NCI-H1694 treated with DMSO at 0.1 percent for 48 hours (cell line): Measurements from ENCODE around the gene TSPAN4.
A peak's percentile ranks its signal among the peaks of the same experiment; 100 is the strongest.

Experiments
- DNase-seq: peaks from one replicate; lab custom pipeline; 2025; lab: John Stamatoyannopoulos, UW

Gene TSPAN4, protein sequence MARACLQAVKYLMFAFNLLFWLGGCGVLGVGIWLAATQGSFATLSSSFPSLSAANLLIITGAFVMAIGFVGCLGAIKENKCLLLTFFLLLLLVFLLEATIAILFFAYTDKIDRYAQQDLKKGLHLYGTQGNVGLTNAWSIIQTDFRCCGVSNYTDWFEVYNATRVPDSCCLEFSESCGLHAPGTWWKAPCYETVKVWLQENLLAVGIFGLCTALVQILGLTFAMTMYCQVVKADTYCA

DNA sequence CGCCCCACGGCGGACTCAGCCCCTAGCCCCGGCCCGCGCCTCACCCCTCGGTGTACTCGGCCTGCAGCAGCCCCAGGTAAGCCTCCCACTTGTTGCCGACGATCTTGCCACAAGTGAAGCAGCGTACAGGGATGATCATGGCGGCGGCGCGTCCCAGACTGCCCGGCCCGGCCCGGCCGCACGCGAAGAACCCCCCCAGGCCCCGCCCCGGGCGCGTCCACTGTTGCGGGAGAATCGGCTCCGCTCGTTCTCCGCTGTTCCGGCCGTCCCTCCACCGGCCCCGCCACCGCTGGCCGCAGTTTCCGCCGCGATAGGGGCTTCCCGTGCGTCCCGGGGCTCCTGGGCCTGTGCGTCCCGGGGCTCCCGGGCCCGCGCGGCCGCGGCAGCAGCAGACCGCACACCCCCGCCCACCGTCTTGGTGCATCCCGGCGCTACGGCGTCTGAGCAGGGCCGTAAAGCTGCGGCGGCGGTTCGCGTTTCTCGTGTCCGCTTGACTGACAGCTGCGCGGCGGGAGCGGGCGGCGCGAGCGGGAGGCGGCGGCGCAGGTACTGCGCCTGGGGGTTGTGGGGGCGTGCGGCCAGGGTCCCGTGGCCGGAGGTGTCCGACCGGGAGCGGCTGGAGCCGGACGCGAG, at the start of gene TSPAN4, which contains the start of gene POLR2L:
Gene TSPAN4 (plus strand): TSS at position 483 of the 633 bp plus-strand sequence. CDS start 7,453 bp downstream, outside the sequence.
Gene POLR2L (minus strand): TSS at position 160 of the 633 bp plus-strand sequence. CDS start 21 bp downstream, at position 139.
- DNase-seq, result peak; percentile 52

DNA sequence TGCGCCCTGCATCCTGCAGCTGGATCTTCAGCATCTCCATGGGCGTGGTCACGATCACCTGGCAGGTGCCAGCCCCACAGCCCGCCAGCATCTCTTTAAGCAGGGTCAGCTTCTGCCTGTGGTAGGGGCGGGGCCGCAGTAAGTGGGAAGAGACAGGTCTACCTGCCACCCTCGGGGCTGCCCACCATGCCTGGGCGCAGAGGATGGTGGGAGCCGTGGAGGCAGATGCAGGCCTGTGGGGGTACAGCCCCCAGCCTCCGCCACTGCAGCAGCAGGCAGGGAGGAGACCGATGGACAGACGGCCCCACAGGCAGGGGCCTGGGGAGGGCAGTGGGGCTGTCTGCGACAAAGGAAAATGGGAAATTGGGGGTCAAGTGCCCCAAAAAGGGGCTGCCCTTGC, 49.8 kb upstream of the TSPAN4 start:
- no peak for DNase-seq

DNA sequence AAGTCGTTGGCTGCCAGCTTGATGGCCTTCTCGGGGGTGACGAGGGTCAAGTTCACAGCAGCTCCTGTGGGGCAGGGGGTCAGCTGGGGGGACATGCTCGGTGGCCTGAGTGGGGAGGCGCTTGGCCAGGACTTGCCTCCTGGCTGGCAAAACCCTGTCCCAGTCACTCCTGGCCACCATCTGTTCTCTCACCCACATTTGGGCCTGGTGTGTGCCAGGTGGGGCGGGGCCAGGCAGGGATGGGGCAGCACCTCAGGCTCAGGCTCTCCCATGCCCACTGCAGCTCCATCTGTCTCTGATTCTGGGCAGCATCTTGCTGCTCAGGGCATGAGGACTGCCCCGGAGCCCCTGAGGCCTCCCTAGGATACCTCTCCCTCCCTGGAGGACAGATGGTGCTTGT, 49.1 kb upstream of the TSPAN4 start:
- peak; percentile 55 for DNase-seq

DNA sequence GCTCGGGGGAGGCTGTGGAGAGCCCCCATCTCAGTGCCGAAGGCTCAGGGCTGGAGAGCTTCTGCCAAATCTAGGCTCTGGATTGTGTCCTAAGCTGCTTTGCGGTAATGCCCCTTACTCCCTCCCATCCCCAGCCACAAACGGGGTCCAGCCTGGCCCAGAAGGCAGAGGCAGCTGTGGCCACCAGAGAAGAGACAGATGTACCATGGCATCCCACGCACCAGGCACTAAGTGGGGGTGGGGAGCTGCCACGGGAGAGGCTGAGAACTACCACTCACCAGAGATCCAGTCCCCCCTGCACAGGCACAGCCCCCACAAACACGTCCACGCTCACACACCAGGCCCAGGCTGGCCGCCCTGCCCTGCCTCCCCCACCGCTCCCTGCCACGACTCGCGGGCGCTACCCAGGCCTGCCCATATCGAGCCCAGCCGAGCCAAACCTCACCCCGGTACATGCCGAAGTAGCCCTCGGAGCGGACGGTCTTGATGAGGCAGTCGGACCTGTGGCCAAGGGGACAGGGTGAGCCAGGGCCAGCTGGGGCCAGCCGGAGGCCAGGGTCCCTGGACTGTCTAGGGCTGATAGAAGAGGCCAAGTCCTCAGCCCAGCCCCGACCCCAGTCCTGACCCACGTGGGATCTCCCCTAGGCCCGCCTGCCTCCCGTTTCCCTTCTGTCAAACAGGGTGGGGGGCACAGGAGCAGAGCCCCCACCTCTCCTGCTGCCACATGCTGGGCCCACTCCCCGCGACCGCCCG, 48.5 kb upstream of the TSPAN4 start:
- no peak for DNase-seq

DNA sequence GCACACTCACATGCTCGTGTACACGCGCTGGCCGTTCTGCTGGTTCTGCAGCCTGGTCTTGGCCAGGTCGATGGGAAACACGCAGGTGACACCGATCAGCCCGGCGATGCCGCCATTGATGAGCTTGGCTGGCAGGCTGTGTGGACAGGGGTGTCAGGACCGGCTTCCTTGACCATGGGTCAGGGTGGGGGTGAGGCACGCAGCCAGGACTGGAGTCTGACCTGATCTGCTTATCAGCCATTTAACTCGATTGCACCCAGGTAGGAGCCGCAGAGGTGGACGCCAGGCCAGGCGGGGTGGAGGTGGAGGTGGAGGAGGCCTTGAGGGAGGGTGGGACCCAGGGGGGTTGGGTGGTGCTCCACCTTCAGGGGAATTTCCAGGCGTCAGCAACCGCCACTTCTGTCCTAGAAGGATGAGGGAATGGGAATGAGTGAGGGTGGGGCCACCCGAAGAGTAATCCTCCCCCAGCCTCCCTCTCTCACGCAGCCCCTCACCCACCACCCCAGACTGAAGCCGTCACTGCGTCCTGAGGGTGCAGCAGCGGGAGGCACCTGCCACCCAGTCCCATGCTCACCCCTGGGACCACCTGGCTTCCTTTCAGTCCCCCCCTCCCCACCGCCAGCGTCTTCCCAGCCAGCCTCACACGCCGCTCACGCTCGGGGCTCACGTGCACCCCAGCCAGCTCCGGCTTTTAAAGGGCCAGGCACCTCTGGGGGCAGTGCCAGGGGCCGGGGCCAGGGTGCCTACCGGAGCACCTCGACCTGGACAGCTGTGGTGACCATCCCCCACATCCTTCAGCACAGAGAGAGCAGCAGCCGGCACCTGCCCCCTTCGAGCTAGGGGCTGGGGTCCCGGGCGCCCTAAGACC, 47.7 kb upstream of the TSPAN4 start:
- DNase-seq, result no peak

DNA sequence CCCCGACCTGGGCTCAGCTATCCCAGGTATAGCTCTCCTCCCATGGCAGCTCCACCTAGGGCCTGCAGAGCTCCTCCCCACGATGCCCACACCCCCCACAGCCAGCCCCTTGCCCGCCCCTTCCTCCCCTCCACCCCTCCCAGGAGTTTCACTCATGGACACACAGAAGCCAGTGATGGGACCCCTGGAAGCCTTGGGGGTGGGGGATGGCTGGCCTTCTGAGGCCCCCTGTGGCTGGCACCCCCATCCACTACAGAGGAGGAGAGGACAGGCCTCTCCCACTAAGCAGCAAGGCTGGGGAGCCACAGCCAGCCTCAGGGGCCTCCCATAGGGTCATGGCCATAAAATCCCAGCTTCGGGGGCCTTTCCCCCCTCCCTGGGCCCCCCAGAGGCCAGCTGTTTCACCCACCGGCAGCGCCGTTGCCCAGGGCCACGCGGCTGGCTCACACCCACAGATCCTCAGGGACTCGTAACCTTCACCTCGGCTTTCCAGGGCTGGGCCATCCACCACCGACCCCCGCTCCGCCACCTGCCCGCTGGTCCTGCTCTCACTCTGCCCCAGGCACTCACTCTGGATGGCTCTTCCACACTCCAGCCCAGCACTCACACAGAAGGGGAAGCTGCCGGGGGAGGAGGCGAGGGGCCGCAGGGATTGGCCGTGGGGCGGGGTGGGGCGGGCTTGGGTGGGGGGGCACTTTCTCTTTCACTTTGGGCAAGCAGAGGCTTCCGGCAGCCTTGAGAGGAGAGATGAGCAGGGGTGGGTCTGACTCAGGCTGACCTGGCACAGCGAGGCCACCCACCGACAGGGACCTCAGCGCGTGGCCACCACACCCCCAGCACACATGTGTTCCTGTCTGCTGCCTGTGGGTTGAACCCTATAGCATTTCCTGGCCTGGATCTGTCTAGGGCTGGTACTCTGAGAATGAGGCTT, 46.8 kb upstream of the TSPAN4 start:
- no peak for DNase-seq

DNA sequence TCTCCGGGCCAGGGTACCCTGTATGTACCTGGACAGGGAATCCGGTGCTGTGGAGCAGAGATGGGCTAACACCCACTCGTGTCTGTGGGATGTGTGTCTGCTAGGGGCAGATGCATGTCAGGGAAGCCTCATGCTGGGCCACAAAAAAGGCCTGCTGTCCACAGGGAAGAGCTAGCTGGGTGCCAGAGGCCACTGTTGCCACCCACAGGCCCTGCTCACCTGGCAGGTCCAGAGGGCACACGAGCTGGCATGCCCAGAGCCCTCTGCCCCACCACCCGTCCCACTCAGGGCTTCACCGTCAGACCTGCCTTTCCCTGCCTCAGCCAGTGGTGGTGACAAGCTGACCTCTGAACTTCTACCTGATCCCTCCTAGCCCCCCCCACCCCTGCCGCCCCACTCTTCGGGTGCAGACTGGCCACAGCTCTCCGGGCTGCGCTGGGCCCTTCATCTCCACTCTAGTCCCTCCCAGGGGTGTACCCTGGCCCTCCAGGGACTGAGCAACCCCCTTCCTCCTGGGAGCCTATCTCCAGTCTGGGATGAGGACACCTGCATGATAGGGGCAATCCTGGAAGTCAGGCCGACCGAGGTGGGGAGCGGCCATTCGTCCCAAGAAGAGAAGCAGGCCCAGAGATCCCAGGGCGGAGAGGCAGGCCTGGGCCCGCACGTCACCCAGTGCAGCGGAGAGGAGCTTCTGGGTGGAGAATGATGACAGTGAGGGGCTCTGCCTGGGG, 45.9 kb upstream of the TSPAN4 start:
- no peak for DNase-seq

DNA sequence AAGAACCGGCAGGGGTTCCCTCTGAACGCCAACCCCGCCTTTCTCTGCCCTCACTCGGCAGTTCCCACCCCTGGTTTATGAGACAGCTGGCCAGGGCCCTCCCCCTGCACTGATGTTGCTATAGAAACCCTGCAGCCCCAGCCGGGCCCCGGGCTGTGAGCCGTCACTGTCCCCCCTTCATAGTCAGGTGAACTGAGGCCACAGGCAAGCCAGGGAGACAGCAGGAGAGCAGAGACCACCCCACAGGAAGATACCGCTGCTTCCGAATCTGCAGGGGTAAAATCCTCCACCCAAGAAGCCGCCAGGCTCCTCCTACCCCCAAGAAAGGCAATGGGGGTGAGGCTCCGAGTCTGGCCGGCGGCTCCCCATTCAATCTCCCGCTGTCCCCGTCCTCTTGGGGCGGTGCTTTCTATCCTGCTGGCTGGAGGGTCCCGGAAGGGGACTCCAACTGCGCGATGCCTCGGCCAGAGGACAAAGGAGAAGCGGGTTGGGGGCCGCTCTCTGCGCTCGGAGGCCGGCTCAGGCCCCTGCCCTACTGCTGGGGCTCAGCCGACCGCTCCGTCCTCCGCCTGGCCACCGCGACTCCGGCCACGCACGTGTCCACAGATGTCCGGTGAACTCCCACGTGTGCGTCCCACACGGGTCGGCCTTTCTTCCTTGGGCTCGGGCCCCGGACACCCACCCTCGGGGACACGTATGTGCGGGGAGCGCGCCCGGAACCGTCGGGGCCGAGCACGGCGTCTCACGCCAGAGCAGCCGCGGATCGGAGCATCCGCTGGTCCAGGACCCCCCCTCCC, 45.2 kb upstream of the TSPAN4 start:
- DNase-seq, result peak; percentile 86

DNA sequence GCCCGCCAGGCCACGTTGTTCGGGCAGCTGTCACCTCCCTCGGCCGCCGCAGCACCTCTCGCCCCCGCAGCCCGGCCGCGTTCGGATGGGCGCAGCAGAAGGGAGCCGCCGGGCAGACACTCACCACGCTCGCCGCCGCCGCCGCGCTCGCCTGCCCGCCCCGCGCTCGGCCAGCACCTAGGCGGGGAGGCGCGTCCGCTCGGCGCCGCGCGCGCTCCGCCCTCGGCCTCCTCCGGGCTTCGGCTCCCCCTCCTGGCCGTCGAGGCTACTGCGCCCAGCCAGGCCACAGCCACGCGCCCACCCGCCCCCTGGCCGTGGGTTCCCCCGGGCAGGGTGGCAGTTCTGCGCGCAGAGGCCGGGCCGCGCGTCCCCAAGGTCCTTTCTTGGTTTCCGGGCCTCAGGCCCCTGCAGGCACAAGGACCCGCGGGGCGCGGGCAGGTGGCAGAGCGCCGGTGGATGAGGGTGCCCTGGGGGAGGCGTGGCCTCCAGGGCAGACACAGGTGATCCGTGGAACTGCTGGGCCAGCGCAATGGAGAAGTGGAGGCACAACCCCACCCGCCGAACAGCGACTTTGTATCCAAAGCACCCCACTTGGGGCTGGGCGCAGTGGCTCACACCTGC, 44.4 kb upstream of the TSPAN4 start, which contains the start of gene SLC25A22:
Gene SLC25A22 (minus strand): TSS at position 189 of the 621 bp plus-strand sequence. CDS start 3,275 bp downstream, outside the sequence.
- DNase-seq, result peak; percentile 16

DNA sequence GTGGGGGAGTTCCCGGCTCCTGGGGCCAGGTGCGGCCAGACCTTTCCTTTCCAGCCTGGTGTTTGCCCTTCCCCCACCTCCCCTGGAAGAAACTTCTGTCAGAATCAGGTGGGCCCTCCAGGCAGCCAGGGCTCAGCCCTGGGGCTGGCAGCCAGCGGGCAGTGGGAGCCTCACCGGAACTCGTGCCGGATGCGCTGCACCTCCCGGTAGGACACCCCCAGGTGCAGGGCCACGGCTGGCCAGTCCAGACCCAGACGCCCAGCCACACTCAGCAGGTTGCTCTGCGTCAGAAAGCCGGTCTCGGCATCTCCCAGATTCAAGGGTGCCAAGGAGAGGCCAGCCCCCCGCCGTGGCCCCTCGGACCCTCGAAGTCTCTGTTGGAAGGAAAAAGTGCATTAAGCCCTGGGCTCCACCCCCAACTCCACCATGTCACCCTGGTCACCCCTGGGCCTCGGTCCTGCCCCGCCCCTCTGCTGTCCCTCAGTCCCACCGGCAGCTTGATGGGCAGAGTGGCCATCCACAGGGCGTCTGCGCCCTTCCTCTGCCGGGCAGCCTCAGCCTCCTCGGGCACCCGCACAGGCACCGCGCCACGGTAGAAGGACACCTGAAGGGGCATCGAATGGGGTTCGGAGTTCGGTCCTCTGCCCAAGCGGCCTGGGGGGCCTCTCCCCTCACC, 42.9 kb upstream of the TSPAN4 start:
- DNase-seq, result no peak

DNA sequence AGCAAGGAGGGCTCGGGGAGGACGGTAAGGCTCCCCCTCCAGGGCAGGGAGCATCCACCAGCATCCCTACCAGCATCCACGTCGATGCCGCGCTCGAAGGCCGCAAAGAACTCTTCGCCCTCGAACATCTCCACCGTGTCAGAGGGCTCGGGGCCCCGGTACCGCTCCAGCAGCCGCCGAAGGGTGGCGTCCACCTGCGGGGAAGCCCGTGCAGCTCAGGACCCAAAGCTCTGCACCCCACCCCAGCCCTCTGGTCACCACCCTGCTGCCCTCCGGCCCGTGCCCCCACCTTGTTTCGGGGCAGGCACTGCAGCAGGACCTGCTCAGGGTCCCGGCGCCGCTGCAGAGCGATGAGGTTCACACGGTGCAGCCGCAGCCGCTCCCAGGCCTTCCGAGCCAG, 42.2 kb upstream of the TSPAN4 start:
- DNase-seq, result no peak

DNA sequence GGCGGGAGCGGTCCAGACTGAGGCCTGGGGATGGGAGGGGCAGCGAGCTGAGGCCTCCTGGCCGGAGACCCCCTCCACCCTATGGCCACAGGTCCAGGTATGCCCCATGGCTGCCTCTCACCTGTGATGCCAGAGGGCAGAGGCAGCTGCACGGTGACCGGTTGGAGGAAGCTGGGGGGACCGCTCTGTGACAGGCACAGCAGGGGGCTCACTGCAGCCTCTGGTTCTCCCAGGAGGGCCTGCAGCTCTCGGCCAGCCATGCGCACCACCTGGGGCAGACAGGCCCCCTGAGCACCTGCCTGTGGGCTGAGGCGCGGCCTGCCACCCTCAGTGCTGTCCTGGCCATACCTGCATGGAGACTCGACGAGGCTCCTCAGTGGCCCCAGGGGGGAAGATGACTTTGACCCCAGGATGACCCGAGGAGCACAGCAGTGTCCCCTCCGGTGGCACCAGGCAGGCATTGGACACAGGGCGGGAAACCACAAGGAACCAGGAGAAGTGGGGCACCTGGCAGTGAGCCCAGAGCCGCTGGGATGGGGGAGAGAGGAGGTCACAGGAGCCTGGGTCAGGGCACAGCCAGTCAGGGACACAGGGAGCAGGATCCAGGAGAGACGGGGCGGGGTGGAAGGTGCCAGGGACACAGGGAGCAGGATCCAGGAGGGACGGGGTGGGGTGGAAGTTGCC, 41.4 kb upstream of the TSPAN4 start:
- DNase-seq, result no peak

DNA sequence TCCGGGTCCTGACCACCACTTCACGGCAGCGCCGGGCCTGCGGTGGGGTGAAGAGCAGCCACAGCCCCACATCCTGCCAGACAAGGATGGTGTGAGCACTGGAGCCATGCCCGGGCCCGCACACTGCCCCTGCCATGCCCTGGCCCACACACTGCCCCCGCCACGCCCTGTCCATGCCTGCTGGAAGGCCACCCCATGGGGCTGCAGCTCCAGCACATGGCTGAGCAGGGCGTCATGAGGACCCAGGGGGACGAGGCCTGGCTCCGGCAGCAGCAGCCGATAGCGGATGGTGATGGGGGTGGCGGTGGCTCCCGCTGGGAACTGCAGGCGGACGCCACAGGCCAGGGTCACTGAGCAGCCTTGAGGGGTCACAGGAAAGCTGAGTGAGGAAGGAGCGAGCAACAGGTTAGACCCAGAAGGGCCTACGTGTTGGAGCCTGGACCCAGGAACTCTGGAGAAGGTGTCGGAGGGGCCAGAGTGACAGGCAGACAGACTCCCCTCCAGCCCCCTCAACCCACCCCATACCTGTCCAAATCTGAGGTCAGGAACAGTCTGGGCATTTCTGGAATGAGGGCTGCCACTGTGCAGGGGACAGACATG, 40.5 kb upstream of the TSPAN4 start:
- no peak for DNase-seq

DNA sequence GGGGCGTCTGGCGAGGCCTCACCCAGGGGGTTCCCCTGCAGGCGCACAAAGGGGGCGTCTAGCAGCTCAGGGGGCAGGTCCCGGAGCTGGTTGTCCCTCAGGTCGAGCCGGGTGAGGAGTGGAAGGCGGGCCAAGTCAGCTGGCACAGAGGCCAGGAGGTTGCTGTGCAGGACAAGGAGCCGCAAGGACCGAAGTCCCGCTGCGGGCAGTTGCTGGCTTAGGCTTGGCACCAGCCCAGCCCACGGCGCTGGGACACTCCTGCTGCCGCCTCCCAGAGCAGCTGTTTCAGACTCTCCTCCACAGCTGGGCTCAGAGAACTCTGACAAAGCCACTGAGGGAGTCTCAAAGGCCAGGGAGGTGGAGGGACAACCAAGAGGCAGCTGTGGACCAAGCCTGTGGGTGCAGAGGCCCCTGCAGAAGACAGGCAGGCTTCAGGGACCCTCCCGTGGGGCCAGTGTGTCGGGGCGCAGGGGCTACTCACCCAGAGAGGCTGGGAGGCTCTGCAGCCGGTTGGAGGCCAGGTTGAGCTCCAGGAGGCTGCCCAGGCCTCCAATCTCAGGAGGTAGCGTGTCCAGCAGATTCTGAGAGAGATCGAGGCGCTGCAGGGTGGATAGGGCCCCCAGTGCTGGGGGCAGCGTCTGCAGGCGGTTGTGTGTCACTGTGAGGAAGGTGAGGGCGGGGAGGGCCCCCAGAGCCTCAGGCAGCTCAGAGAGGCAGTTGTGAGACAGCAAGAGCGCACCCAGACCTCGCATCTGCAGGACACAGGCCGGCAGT, 39.8 kb upstream of the TSPAN4 start:
- no peak for DNase-seq

DNA sequence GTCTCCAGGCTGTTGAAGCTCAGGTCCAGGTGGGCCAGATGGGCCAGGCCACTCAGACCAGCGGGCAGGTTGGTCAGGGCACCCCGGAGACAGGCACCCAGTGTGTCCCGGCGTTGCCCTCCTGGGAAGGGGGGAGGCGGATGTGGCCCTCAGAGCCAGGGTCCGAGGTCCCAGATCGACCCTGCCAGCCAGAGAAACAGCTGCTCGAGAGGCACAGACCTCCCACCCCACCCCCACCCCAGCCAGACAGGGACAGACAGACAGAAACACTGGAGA, 39.2 kb upstream of the TSPAN4 start:
- DNase-seq, result no peak

DNA sequence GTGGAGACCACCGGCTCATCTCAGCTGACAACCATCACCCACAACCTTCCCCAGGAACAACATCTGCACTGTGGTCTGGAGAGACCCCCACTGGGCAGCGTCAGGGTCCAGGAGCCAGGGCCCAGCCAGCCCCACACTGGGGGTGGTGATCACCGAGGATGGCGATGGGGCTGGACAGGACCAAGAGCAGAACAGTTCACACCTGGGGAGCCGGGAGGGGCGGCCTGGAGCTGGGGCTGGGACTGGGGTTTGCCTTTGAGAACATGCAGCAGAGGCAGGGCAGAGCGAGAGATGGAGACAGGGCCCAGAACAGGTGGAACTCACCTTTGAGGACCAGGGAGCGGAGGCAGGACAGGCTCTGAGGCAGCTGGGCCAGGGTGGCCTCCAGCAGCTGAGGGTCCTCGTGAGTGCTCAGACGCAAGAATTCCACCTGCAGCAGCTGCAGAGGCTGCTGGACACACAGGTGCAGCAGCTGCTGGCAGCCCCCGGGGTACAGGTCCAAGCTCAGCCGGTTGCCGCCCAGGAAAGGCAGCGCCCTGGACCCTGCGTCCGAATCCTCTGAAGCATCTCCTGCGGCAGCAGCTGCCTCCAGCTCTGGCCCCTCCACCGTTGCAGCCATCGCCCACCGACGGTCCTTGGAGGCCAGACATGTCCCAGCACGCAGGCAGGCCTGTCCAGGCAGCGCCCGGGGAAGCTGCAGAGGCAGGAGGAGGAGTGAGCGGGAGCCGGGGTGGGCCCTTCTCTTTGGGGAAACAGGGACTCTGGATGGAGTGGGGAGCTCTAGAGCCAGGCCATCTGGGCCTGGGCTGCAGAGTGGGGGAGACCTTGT, 38.7 kb upstream of the TSPAN4 start:
- DNase-seq, result peak; percentile 32
